ENCODE results near the gene PEA15. TPM values are rescaled to one million over a fixed set of nuclear protein-coding genes. Genes with fewer than 3 reads are reported as not detected.

PEA15 gene
- total and polyA plus RNA-seq, 2 of the 8 experiments (the other 6 are each of a cell fraction or from before 2014, with no cell fraction given): 71.3 to 75.1 TPM

GRCh38 chr1:160171980-160172379 lies 33.2 kb upstream of the PEA15 start:
- Histone ChIP-seq H3K56ac (replicated peaks; ENCODE audit: insufficient read length, low read depth, low read length) (no peak overlapping the region), H2BK120ac (replicated peaks; ENCODE audit: low read depth, low read length) (no peak overlapping the region), H4K5ac (ENCODE audit: insufficient read length, low read depth, low read length) (no peak overlapping the region), H2BK12ac (ENCODE audit: low read depth, low read length) (peak overlapping the region; percentile 91; the same call in 1 of the 2 replicates), H3K27ac (ENCODE audit: low read depth, low read length) (no peak overlapping the region), H3K14ac (ENCODE audit: insufficient read length) (no peak overlapping the region), H2BK15ac (ENCODE audit: low read length) (no peak overlapping the region), H2AK5ac (ENCODE audit: low read depth, low read length) (0 out of 2 replicates have a peak overlapping the region, but pooled peaks have one; percentile 83), H4K8ac (ENCODE audit: extremely low read depth, insufficient read depth, low read length) (no peak overlapping the region), H4K20me1 (replicated peaks in 1 of 2; ENCODE audit: control insufficient read depth in 1 of 2, insufficient read depth in 2 of 2, low read length in 2 of 2) (no peaks in the 10 kb centered on the region), H3K4ac (replicated peaks; ENCODE audit: insufficient read length, low read depth, low read length) (no peak overlapping the region), H3K79me2 (ENCODE audit: control insufficient read depth in 1 of 2, insufficient read depth in 2 of 2, low read length in 2 of 2) (no peaks in the 10 kb centered on the region), H3K4me1 (replicated peaks in 1 of 4; ENCODE audit: control insufficient read depth in 3 of 4, insufficient read depth in 4 of 4, low read length in 3 of 4) (peaks cover 12 to 28% (median 22%) of the 10 kb centered on the region in 4 experiments; a peak in 6 of 7 replicates), H3K36me3 (ENCODE audit: control insufficient read depth in 2 of 4, insufficient read depth in 4 of 4, low read length in 3 of 4) (no peaks in the 10 kb centered on the region), H3K79me1 (ENCODE audit: low read depth, low read length) (no peaks in the 10 kb centered on the region), H3K9me3 (ENCODE audit: insufficient read depth in 2 of 2, low read depth in 1 of 2, low read length in 1 of 2) (no peaks in the 10 kb centered on the region), H4K91ac (replicated peaks; ENCODE audit: insufficient read length, low read length) (no peak overlapping the region), H2AFZ (ENCODE audit: low read length) (no peak overlapping the region), H2BK20ac (ENCODE audit: low read length) (peak overlapping the region; percentile 53; the same call in 1 of the 2 replicates), H3K18ac (ENCODE audit: extremely low read depth, low read length) (peak overlapping the region; percentile 34; the same call in 1 of the 2 replicates), H3K23ac (ENCODE audit: insufficient read length) (no peak overlapping the region), H3K27me3 (replicated peaks in 1 of 4; ENCODE audit: control insufficient read depth in 3 of 4, extremely low read depth in 1 of 4, insufficient read depth in 3 of 4, low read length in 3 of 4) (peaks cover 0 to 2% (median under 1%) of the 10 kb centered on the region in 4 experiments; a peak in 1 of 7 replicates), H3K4me2 (ENCODE audit: insufficient read depth in 1 of 2, low read depth in 2 of 2, low read length in 2 of 2) (peak overlapping the region; percentile 3 to 39; a peak in 3 of 4 replicates), H2BK5ac (ENCODE audit: low read depth, low read length) (peak overlapping the region; percentile 97; the same call in 1 of the 2 replicates), H3K9ac (replicated peaks in 1 of 4; ENCODE audit: extremely low read depth in 1 of 4, low read depth in 3 of 4, low read length in 3 of 4) (no peak overlapping the region), H3K23me2 (ENCODE audit: low read depth, low read length) (peaks cover 3% of the 10 kb centered on the region; the same call in 1 of the 2 replicates), H3K4me3 (ENCODE audit: extremely low read depth in 1 of 4, insufficient read depth in 2 of 4, low read depth in 3 of 4, low read length in 4 of 4) (no peak overlapping the region)
- CTCF ChIA-PET (ENCODE audit: partially characterized antibody): interaction anchor here (0.7 to 18.4 kb wide), 10 partner anchors 10 to 71 kb away, joined by 3 to 257 read pairs (median 10); partner anchors contain the start of genes CASQ1 and PEA15
- POLR2A ChIA-PET (ENCODE audit: partially characterized antibody): interaction anchor here (1.0 to 11.8 kb wide), 7 partner anchors 10 to 93 kb away, joined by 3 to 107 read pairs (median 5); partner anchors contain the start of gene PEA15
- no peak for TF ChIP-seq KDM1A (IDR thresholded peaks at IDR 0.05; ENCODE audit: borderline replicate concordance, low read length)
- TF ChIP-seq, protein P1, sequence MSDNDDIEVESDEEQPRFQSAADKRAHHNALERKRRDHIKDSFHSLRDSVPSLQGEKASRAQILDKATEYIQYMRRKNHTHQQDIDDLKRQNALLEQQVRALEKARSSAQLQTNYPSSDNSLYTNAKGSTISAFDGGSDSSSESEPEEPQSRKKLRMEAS (IDR thresholded peaks at IDR 0.05): peak; percentile 40; the same call in 1 of the 2 replicates
- TF ChIP-seq, protein P2, sequence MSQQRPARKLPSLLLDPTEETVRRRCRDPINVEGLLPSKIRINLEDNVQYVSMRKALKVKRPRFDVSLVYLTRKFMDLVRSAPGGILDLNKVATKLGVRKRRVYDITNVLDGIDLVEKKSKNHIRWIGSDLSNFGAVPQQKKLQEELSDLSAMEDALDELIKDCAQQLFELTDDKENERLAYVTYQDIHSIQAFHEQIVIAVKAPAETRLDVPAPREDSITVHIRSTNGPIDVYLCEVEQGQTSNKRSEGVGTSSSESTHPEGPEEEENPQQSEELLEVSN (IDR thresholded peaks at IDR 0.05): peak; percentile 65
- WGBS, 2 experiments (ENCODE audit: extremely low coverage in 1 of 2, insufficient coverage in 1 of 2, insufficient read length in 1 of 2, insufficient replicate concordance in 2 of 2, low coverage in 1 of 2, low lambda C conversion rate in 2 of 2, missing lambda C conversion rate in 1 of 2): 32% methylated on average over 9 of the region's 9 CpGs; no CpG with 5 or more reads in 1 of the 2 experiments
- FAIRE-seq (peak; percentile 32), DNase-seq (ENCODE audit: low read depth in 1 of 2, low spot score in 2 of 2) (no peak)
